HG03280 (cell line): ENCODE measurements around the gene CDH4.

Experiments
- ATAC-seq: cut with Tn5 transposase; IDR thresholded peaks from one replicate; pipeline ENCODE4 v1.9.1; 2021; ENCODE audit warnings: mild to moderate bottlenecking, moderate library complexity; ENCODE audit not compliant: unreplicated experiment

The CDH4 gene

GRCh38 chr20:61895686-61896057 lies 643.6 kb downstream of the CDH4 start:
- ATAC-seq, result no peak

- ATAC-seq, result no peak
Observed at GRCh38 chr20:61896058-61896961, 644.2 kb downstream of the CDH4 start.

GRCh38 chr20:61897401-61898295 lies 645.6 kb downstream of the CDH4 start:
- ATAC-seq, result no peak

- ATAC-seq, result no peak
Observed at GRCh38 chr20:61898405-61898804, 646.3 kb downstream of the CDH4 start.

GRCh38 chr20:61900011-61900944 lies 648.2 kb downstream of the CDH4 start:
- no peak for ATAC-seq

- no peak for ATAC-seq
Observed at GRCh38 chr20:61900945-61901293, 648.9 kb downstream of the CDH4 start.

GRCh38 chr20:61901392-61902220 lies 649.5 kb downstream of the CDH4 start:
- no peak for ATAC-seq

- no peak for ATAC-seq
Observed at GRCh38 chr20:61902221-61902869, 650.3 kb downstream of the CDH4 start.

GRCh38 chr20:61903575-61904340 lies 651.7 kb downstream of the CDH4 start:
- no peak for ATAC-seq

- ATAC-seq, result no peak
Observed at GRCh38 chr20:61904456-61904855, 652.4 kb downstream of the CDH4 start.

- no peak for ATAC-seq
Observed at GRCh38 chr20:61905781-61906523, 653.9 kb downstream of the CDH4 start.

GRCh38 chr20:61907081-61907891 lies 655.2 kb downstream of the CDH4 start:
- ATAC-seq, result no peak

GRCh38 chr20:61908057-61909026 lies 656.3 kb downstream of the CDH4 start:
- no peak for ATAC-seq

- no peak for ATAC-seq
Observed at GRCh38 chr20:61909028-61909427, 657.0 kb downstream of the CDH4 start.

GRCh38 chr20:61909821-61910220 lies 657.8 kb downstream of the CDH4 start:
- ATAC-seq, result no peak

GRCh38 chr20:61911824-61912223 lies 659.8 kb downstream of the CDH4 start:
- no peak for ATAC-seq
